ENCODE results near the gene OXER1.

GRCh38 chr2:42712934-42713333 is 51.0 kb downstream of the OXER1 start:
- TF ChIP-seq CTCF (conservative IDR thresholded peaks at IDR 0.05 in 1 of 2, IDR thresholded peaks at IDR 0.05 in 1 of 2; ENCODE audit: extremely low read depth in 1 of 2, insufficient read depth in 1 of 2, low read depth in 1 of 2, low read length in 2 of 2) (no peak), EZH2 (IDR thresholded peaks at IDR 0.05; ENCODE audit: borderline replicate concordance, low read length) (no peak)

Data from mammary epithelial cell (primary cell).